HUES48 (cell line): ENCODE data around the gene SHOC2.
A peak's percentile ranks its signal among the peaks of the same experiment; 100 is the strongest.
"Not testable (repeated sequence)": the region's sequence is repeated elsewhere in the genome, so short reads cannot be mapped to it uniquely, and the experiment has no call there.

Source experiments
- H3K27ac ChIP-seq: one replicate; pipeline ENCODE4 v1.7.0; 2013; ENCODE audit warnings: low read depth, low read length, inconsistent platforms
- H3K27me3 ChIP-seq: 2 replicates; pipeline ENCODE4 v1.6.1; 2013; ENCODE audit warnings: mild to moderate bottlenecking, low read length; ENCODE audit not compliant: control insufficient read depth, insufficient read depth
- H3K36me3 ChIP-seq: 2 replicates; pipeline ENCODE4 v1.6.1; 2013; ENCODE audit warnings: low read length; ENCODE audit not compliant: control insufficient read depth, insufficient read depth
- H3K4me1 ChIP-seq: 2 replicates; pipeline ENCODE4 v1.6.1; 2013; ENCODE audit warnings: mild to moderate bottlenecking, low read length; ENCODE audit not compliant: control insufficient read depth, insufficient read depth
- H3K4me3 ChIP-seq: 2 replicates; pipeline ENCODE4 v1.5.1; 2013; ENCODE audit warnings: mild to moderate bottlenecking, low read depth, low read length
- H3K9ac ChIP-seq: 2 replicates; pipeline ENCODE4 v1.6.1; 2013; ENCODE audit warnings: mild to moderate bottlenecking, low read depth, low read length, moderate library complexity
- H3K9me3 ChIP-seq: 2 replicates; pipeline ENCODE4 v1.6.1; 2013; ENCODE audit warnings: low read length; ENCODE audit not compliant: control insufficient read depth, insufficient read depth

The SHOC2 gene

GRCh38 chr10:110903280-110904278 lies 15.8 kb upstream of the SHOC2 start:
- Histone ChIP-seq H3K9ac (no peak overlapping the region), H3K27ac (no peak overlapping the region), H3K9me3 (no peaks in the 10 kb centered on the region), H3K27me3 (no peaks in the 10 kb centered on the region), H3K36me3 (peaks cover 14% of the 10 kb centered on the region), H3K4me1 (peaks cover 8% of the 10 kb centered on the region), H3K4me3 (no peak overlapping the region)

GRCh38 chr10:110910138-110910537 lies 9.3 kb upstream of the SHOC2 start:
- Histone ChIP-seq H3K9me3 (no peaks in the 10 kb centered on the region), H3K4me1 (peaks cover 8% of the 10 kb centered on the region), H3K9ac (no peak overlapping the region), H3K27me3 (no peaks in the 10 kb centered on the region), H3K4me3 (no peak overlapping the region), H3K27ac (no peak overlapping the region), H3K36me3 (0 out of 2 replicates have a peak, but pooled peaks cover 8% of the 10 kb centered on the region)

- Histone ChIP-seq H3K27ac (no peak overlapping the region), H3K4me1 (peaks cover 19% of the 10 kb centered on the region), H3K9me3 (no peaks in the 10 kb centered on the region), H3K36me3 (0 out of 2 replicates have a peak, but pooled peaks cover 8% of the 10 kb centered on the region), H3K4me3 (no peak overlapping the region), H3K27me3 (no peaks in the 10 kb centered on the region), H3K9ac (no peak overlapping the region)
Observed at GRCh38 chr10:110912374-110912773, 7.0 kb upstream of the SHOC2 start.

- Histone ChIP-seq H3K27me3 (no peaks in the 10 kb centered on the region), H3K4me1 (peaks cover 20% of the 10 kb centered on the region), H3K9me3 (no peaks in the 10 kb centered on the region), H3K27ac (no peak overlapping the region), H3K9ac (no peak overlapping the region), H3K36me3 (0 out of 2 replicates have a peak, but pooled peaks cover 8% of the 10 kb centered on the region), H3K4me3 (no peak overlapping the region)
Observed at GRCh38 chr10:110914431-110914830, 5.0 kb upstream of the SHOC2 start.

- Histone ChIP-seq H3K9ac (no peak overlapping the region), H3K4me1 (peaks cover 20% of the 10 kb centered on the region), H3K36me3 (0 out of 2 replicates have a peak, but pooled peaks cover 8% of the 10 kb centered on the region), H3K27me3 (no peaks in the 10 kb centered on the region), H3K9me3 (no peaks in the 10 kb centered on the region), H3K27ac (no peak overlapping the region), H3K4me3 (no peak overlapping the region)
Observed at GRCh38 chr10:110915035-110915434, 4.4 kb upstream of the SHOC2 start.

GRCh38 chr10:110915600-110915999 lies 3.8 kb upstream of the SHOC2 start:
- H3K9me3 ChIP-seq, H3K4me3 ChIP-seq, H3K27ac ChIP-seq, H3K27me3 ChIP-seq, H3K9ac ChIP-seq, H3K36me3 ChIP-seq: not testable (repeated sequence)
- H3K4me1 ChIP-seq, result peaks cover 20% of the 10 kb centered on the region

- H3K4me1 ChIP-seq, result peaks cover 26% of the 10 kb centered on the region
- H3K4me3 ChIP-seq, result no peak overlapping the region; the same call in 1 of the 2 replicates
- H3K9ac ChIP-seq, result no peak overlapping the region; the same call in 1 of the 2 replicates
- H3K9me3 ChIP-seq, result no peaks in the 10 kb centered on the region
- H3K27me3 ChIP-seq, result no peaks in the 10 kb centered on the region
- peak overlapping the region; percentile 78 for H3K27ac ChIP-seq
- H3K36me3 ChIP-seq, result 0 out of 2 replicates have a peak, but pooled peaks cover 5% of the 10 kb centered on the region
Observed at GRCh38 chr10:110916554-110917346, 2.7 kb upstream of the SHOC2 start.

GRCh38 chr10:110918269-110918642 lies 1.1 kb upstream of the SHOC2 start:
- Histone ChIP-seq H3K36me3 (0 out of 2 replicates have a peak, but pooled peaks cover 3% of the 10 kb centered on the region), H3K4me1 (peaks cover 27% of the 10 kb centered on the region), H3K27me3 (no peaks in the 10 kb centered on the region), H3K4me3 (peak overlapping the region; percentile 100), H3K9me3 (no peaks in the 10 kb centered on the region), H3K9ac (peak overlapping the region; percentile 89), H3K27ac (peak overlapping the region; percentile 100)

- H3K4me3 ChIP-seq, result peak within 1 kb of the TSS; percentile 100
- no peaks in the 10 kb centered on the region for H3K9me3 ChIP-seq
- peak within 1 kb of the TSS; percentile 100 for H3K27ac ChIP-seq
- peaks cover 27% of the 10 kb centered on the region for H3K4me1 ChIP-seq
- peak within 1 kb of the TSS; percentile 89 for H3K9ac ChIP-seq
- 0 out of 2 replicates have a peak, but pooled peaks cover 3% of the 10 kb centered on the region for H3K36me3 ChIP-seq
- H3K27me3 ChIP-seq, result no peaks in the 10 kb centered on the region
Observed at GRCh38 chr10:110918643-110919348, 608 bp upstream of the SHOC2 start, which contains the start of gene BBIP1. Gene BBIP1 (minus strand): TSS chr10:110919180. CDS start chr10:110918157, 1,023 bp downstream.
